ENCODE results near the gene IDH3G.

The IDH3G gene

GRCh38 chrX:153816831-153817690 lies 22.9 kb upstream of the IDH3G start:
- no peak for DNase-seq

GRCh38 chrX:153814591-153815315 lies 20.6 kb upstream of the IDH3G start:
- no peak for DNase-seq

GRCh38 chrX:153813161-153813560 lies 19.0 kb upstream of the IDH3G start:
- DNase-seq, result no peak

GRCh38 chrX:153812220-153812619 lies 18.0 kb upstream of the IDH3G start:
- DNase-seq, result no peak

GRCh38 chrX:153807976-153808375 lies 13.8 kb upstream of the IDH3G start:
- DNase-seq, result no peak

- DNase-seq, result no peak
These were observed 12.9 kb upstream of the IDH3G start for GRCh38 chrX:153806999-153807575.

GRCh38 chrX:153805436-153805835 lies 11.3 kb upstream of the IDH3G start:
- no peak for DNase-seq

- no peak for DNase-seq
These were observed 10.4 kb upstream of the IDH3G start for GRCh38 chrX:153804621-153805020.

GRCh38 chrX:153804100-153804595 lies 10.0 kb upstream of the IDH3G start:
- DNase-seq, result no peak

- DNase-seq, result no peak
These were observed 9.3 kb upstream of the IDH3G start for GRCh38 chrX:153803211-153804099.

GRCh38 chrX:153802513-153803045 lies 8.4 kb upstream of the IDH3G start:
- DNase-seq, result no peak

- DNase-seq, result no peak
These were observed 7.5 kb upstream of the IDH3G start for GRCh38 chrX:153801669-153802068.

- no peak for DNase-seq
These were observed 6.6 kb upstream of the IDH3G start for GRCh38 chrX:153800746-153801145.

- no peak for DNase-seq
These were observed 6.1 kb upstream of the IDH3G start for GRCh38 chrX:153800177-153800722.

GRCh38 chrX:153799326-153799725 lies 5.2 kb upstream of the IDH3G start:
- DNase-seq, result no peak

- no peak for DNase-seq
These were observed 3.3 kb upstream of the IDH3G start for GRCh38 chrX:153797415-153798015.

- peak; percentile 8 for DNase-seq
These were observed 982 bp upstream of the IDH3G start for GRCh38 chrX:153794897-153795816.

GRCh38 chrX:153793291-153793690 lies 884 bp downstream of the IDH3G start:
- no peak for DNase-seq

GRCh38 chrX:153792368-153792767 lies 1.8 kb downstream of the IDH3G start:
- no peak for DNase-seq
